Endothelial cell of umbilical vein (primary cell): ENCODE data around the gene COX14. TPM values are rescaled to one million over a fixed set of nuclear protein-coding genes. Genes with fewer than 3 reads are reported as not detected.

Experiments
- BruUV-seq: library from RNA; stranded (reverse); fragments of 400-500 nt; replicated peaks from 2 replicates; lab custom pipeline; 2021; lab: Mats Ljungman, UMichigan
- CTCF ChIA-PET: fragments of 300-600, 350-600 bp; sonication (Branson Sonifier 250); formaldehyde crosslinking; loops from one replicate; lab custom pipeline; 2021; ENCODE audit warnings: antibody characterized with exemption, inconsistent platforms; lab: Charles Lee
- POLR2A ChIA-PET: fragments of 300-600, 350-600 bp; sonication (Branson Sonifier 250); formaldehyde crosslinking; loops from one replicate; lab custom pipeline; 2021; ENCODE audit warnings: antibody characterized with exemption, inconsistent platforms; lab: Charles Lee
- DNase-seq: peaks from one replicate; pipeline ENCODE4 v3.0.0-alpha.2; 2011; ENCODE audit warnings: low read depth, low spot score
- FAIRE-seq: peaks from 2 replicates; lab custom pipeline; 2011; peaks lifted over from hg19 to GRCh38; lab: Jason Lieb, UNC
- H2AFZ ChIP-seq: 2 replicates; pipeline ENCODE4 v1.6.0; 2012; ENCODE audit warnings: low read depth, low read length, control low read depth, inconsistent platforms
- H3K27ac ChIP-seq: 2 replicates; pipeline ENCODE4 v1.5.1; 2011; ENCODE audit warnings: low read depth, mild to moderate bottlenecking, control low read depth, low read length, moderate library complexity; ENCODE audit not compliant: insufficient read depth
- H3K27me3 ChIP-seq, 2 experiments: 2 replicates each; pipeline versions ENCODE4 v1.6.0 to v1.6.1; 2011; ENCODE audit warnings: low read length in 2 of 2, mixed read lengths in 1 of 2; ENCODE audit not compliant: control insufficient read depth in 2 of 2, insufficient read depth in 2 of 2
- H3K36me3 ChIP-seq, 2 experiments: 2 replicates in 1 of 2; 3 replicates in 1 of 2; pipeline ENCODE4 v1.5.1; 2011; ENCODE audit warnings: low read length in 2 of 2, mild to moderate bottlenecking in 1 of 2, moderate library complexity in 1 of 2; ENCODE audit not compliant: control insufficient read depth in 2 of 2, insufficient read depth in 2 of 2; ENCODE audit errors: extremely low read depth in 1 of 2
- H3K4me1 ChIP-seq: 3 replicates; pipeline ENCODE4 v1.5.1; 2011; ENCODE audit warnings: mild to moderate bottlenecking, low read length; ENCODE audit not compliant: control insufficient read depth, insufficient read depth; ENCODE audit errors: extremely low read depth
- H3K4me2 ChIP-seq: 2 replicates; pipeline ENCODE4 v1.6.1; 2011; ENCODE audit warnings: low read length, control low read depth, mixed read lengths; ENCODE audit not compliant: insufficient read depth
- H3K4me3 ChIP-seq, 3 experiments: fragments of 200-600 bp in 1 of 3; sonication (generic), shearing (Covaris generic) in 1 of 3; replicated peaks in 1 of 3; 2 replicates each; pipeline ENCODE4 v1.5.1; 2011 to 2016; ENCODE audit warnings: control low read depth in 3 of 3, low read length in 3 of 3, mild to moderate bottlenecking in 2 of 3, inconsistent platforms in 1 of 3, low read depth in 1 of 3, moderate library complexity in 1 of 3; ENCODE audit not compliant: insufficient read depth in 1 of 3
- H3K79me2 ChIP-seq: 2 replicates; pipeline ENCODE4 v1.6.0; 2012; ENCODE audit warnings: low read length, inconsistent platforms; ENCODE audit not compliant: control insufficient read depth, insufficient read depth
- H3K9ac ChIP-seq: replicated peaks from 2 replicates; pipeline ENCODE3; 2011; ENCODE audit warnings: low read length, control low read depth; ENCODE audit not compliant: insufficient read depth; ENCODE audit errors: extremely low read depth
- H3K9me1 ChIP-seq: replicated peaks from 3 replicates; pipeline ENCODE4 v1.6.0; 2011; ENCODE audit warnings: mild to moderate bottlenecking, low read length; ENCODE audit not compliant: control insufficient read depth, insufficient read depth; ENCODE audit errors: extremely low read depth
- H3K9me3 ChIP-seq: replicated peaks from 2 replicates; pipeline ENCODE4 v1.5.1; 2012; ENCODE audit warnings: low read length, inconsistent platforms; ENCODE audit not compliant: control insufficient read depth, insufficient read depth
- H4K20me1 ChIP-seq: replicated peaks from 2 replicates; pipeline ENCODE3; 2011; ENCODE audit warnings: mild to moderate bottlenecking, low read length; ENCODE audit not compliant: control insufficient read depth, insufficient read depth; ENCODE audit errors: extremely low read depth
- CTCF ChIP-seq, 2 donors: IDR thresholded peaks; 1 replicate in 1 of 2; 2 replicates in 1 of 2; pipeline ENCODE4 v1.5.1; 2011; ENCODE audit warnings: low read length in 2 of 2, mild to moderate bottlenecking in 2 of 2, moderate library complexity in 2 of 2, control low read depth in 1 of 2, inconsistent platforms in 1 of 2, low read depth in 1 of 2; ENCODE audit not compliant: insufficient read depth in 1 of 2; ENCODE audit errors: extremely low read depth in 1 of 2
- EZH2 ChIP-seq: IDR thresholded peaks from 2 replicates; pipeline ENCODE4 v1.6.1; 2012; ENCODE audit warnings: borderline replicate concordance, low read depth, mild to moderate bottlenecking, moderate library complexity, low read length, inconsistent platforms; ENCODE audit not compliant: severe bottlenecking
- FOS ChIP-seq: IDR thresholded peaks from 2 replicates; pipeline ENCODE4 v1.6.1; 2011; ENCODE audit warnings: mild to moderate bottlenecking, low read length, moderate library complexity, borderline replicate concordance; ENCODE audit not compliant: insufficient read depth
- GATA2 ChIP-seq: IDR thresholded peaks from 2 replicates; pipeline ENCODE4 v1.7.0; 2011; ENCODE audit warnings: low read depth, mild to moderate bottlenecking, moderate library complexity, mixed read lengths, low read length; ENCODE audit not compliant: insufficient read length, insufficient read depth
- JUN ChIP-seq: IDR thresholded peaks from 2 replicates; pipeline ENCODE4 v1.6.1; 2011; ENCODE audit warnings: borderline replicate concordance, low read depth; ENCODE audit not compliant: insufficient read length, insufficient read depth
- MAX ChIP-seq: IDR thresholded peaks from 2 replicates; pipeline ENCODE4 v1.6.1; 2011; ENCODE audit not compliant: insufficient read depth, insufficient read length
- MYC ChIP-seq: IDR thresholded peaks from one replicate; pipeline ENCODE4 v1.6.1; 2011; ENCODE audit warnings: mild to moderate bottlenecking, low read depth, low read length
- POLR2A ChIP-seq: IDR thresholded peaks from 2 replicates; pipeline ENCODE4 v1.6.1; 2012; ENCODE audit warnings: low read depth, mild to moderate bottlenecking, control low read depth, low read length
- POLR2AphosphoS5 ChIP-seq: IDR thresholded peaks from 2 replicates; pipeline ENCODE4 v1.6.1; 2012; ENCODE audit warnings: low read depth, mild to moderate bottlenecking, control low read depth, low read length, moderate library complexity; ENCODE audit not compliant: insufficient read depth
- dilution Hi-C: fragments of 300-500 bp; cut with MboI; formaldehyde crosslinking; loops from one replicate; pipeline ENCODE4 v1.15.0; 2019; ENCODE audit warnings: low sequenced_read_pairs; ENCODE audit not compliant: extremely low pct_ligation_motif_present
- intact Hi-C: fragments of 100-400 bp; cut with micrococcal nuclease; formaldehyde crosslinking; loops from one replicate; pipeline ENCODE4 v1.10.0; 2022
- polyA plus RNA-seq, 4 experiments: library from polyadenylated mRNA; depleted of rRNA in 3 of 4; stranded (reverse) in 3 of 4; unstranded in 1 of 4; fragments of >200 nt; gene quantifications; 2 replicates each; pipeline versions ENCODE4 v1.2.1 to v1.2.3, GENCODE V29; 2011 to 2012; ENCODE audit warnings: missing spikeins in 1 of 4
- total RNA-seq: library from RNA; stranded (reverse); gene quantifications from 2 replicates; pipeline ENCODE4 v1.2.3, GENCODE V29; 2021

The COX14 gene
- total and polyA plus RNA-seq, 2 donors (not counting 3 experiments of a cell fraction or from before 2014, with no cell fraction given) = 40.3 to 106 TPM

- Histone ChIP-seq H3K36me3 (no peaks in the 10 kb centered on the region), H3K9ac (no peak overlapping the region), H3K4me1 (peaks cover 4% of the 10 kb centered on the region), H3K27ac (no peak overlapping the region), H3K9me1 (no peaks in the 10 kb centered on the region), H3K4me3 (no peak overlapping the region), H3K79me2 (no peaks in the 10 kb centered on the region), H3K27me3 (peaks cover 25 to 27% of the 10 kb centered on the region in 2 experiments), H3K4me2 (no peak overlapping the region), H3K9me3 (no peaks in the 10 kb centered on the region), H2AFZ (no peak overlapping the region), H4K20me1 (no peaks in the 10 kb centered on the region)
- CTCF ChIA-PET = interaction anchor here (0.9 to 12.1 kb wide), 6 partner anchors 11 to 110 kb away, joined by 3 to 317 read pairs (median 10); partner anchors contain the start of gene AQP6
- intact Hi-C loops = no loop called here
- FAIRE-seq = no peak
- no peak for DNase-seq
- no TSS peak for BruUV-seq
- TF ChIP-seq POLR2A (no peak), CTCF (IDR thresholded peaks at IDR 0.05; ENCODE audit: extremely low read depth in 1 of 2, insufficient read depth in 1 of 2, low read depth in 1 of 2, low read length in 2 of 2) (no peak), JUN (no peak), EZH2 (no peak), POLR2AphosphoS5 (no peak), GATA2 (no peak), MYC (no peak), FOS (no peak), MAX (no peak)
- dilution Hi-C loops = loop anchor here (25.0 kb wide), 1 partner anchor 104 kb away; the partner anchor contains the start of genes AQP2, AQP5 and AQP6
- POLR2A ChIA-PET = no interaction called here
These were observed 45.6 kb upstream of the COX14 start for GRCh38 chr12:50066402-50066801.
